HCT116 (cell line): Measurements from ENCODE around the gene LY9. TPM values are rescaled to one million over a fixed set of nuclear protein-coding genes. Genes with fewer than 3 reads are reported as not detected.

Experiments
- ATAC-seq: fragments of 200-7000 bp; cut with Tn5 transposase; 2 replicates; pipeline ENCODE4 v1.9.1; 2020; ENCODE audit warnings: mild to moderate bottlenecking, moderate library complexity
- BruUV-seq: library from RNA; stranded (reverse); fragments of 400-500 nt; replicated peaks from 2 replicates; lab custom pipeline; 2021; lab: Mats Ljungman, UMichigan
- CTCF ChIA-PET: fragments of 300-600 bp; sonication (Branson Sonifier 250); formaldehyde crosslinking; loops from one replicate; lab custom pipeline; 2021; ENCODE audit warnings: antibody characterized with exemption; lab: Charles Lee
- POLR2A ChIA-PET: fragments of 300-600, 350-600 bp; sonication (Branson Sonifier 250); formaldehyde crosslinking; loops from one replicate; lab custom pipeline; 2021; ENCODE audit warnings: antibody characterized with exemption; lab: Charles Lee
- RAD21 ChIA-PET, 2 experiments: fragments of 300-600 bp; sonication (Branson Sonifier 250); formaldehyde crosslinking; loops; one replicate each; lab custom pipeline; 2023; ENCODE audit warnings: low total read pairs in 2 of 2; ENCODE audit not compliant: uncharacterized antibody in 2 of 2, unreplicated experiment in 2 of 2, low non-redundant PET in 1 of 2; lab: Charles Lee
- DNase-seq: peaks from one replicate; pipeline ENCODE4 v3.0.0-alpha.2; 2010; ENCODE audit warnings: low read depth, low spot score
- H2AFZ ChIP-seq: fragments of 200-600 bp; shearing (Covaris generic), sonication (generic); 2 replicates; pipeline ENCODE4 v1.6.1; 2017; ENCODE audit warnings: low read depth, mixed run types, mixed read lengths, antibody characterized with exemption, low read length; ENCODE audit not compliant: poor library complexity, severe bottlenecking
- H3K27ac ChIP-seq: 2 replicates; pipeline ENCODE4 v1.5.1; 2012; ENCODE audit warnings: low read depth, low read length
- H3K27me3 ChIP-seq: fragments of 200-600 bp; sonication (generic); 2 replicates; pipeline ENCODE4 v1.6.1; 2016; ENCODE audit warnings: mixed run types, low read length, mixed read lengths; ENCODE audit not compliant: insufficient read depth
- H3K36me3 ChIP-seq, 2 experiments: fragments of 200-500 bp in 1 of 2; fragments of 200-600 bp in 1 of 2; sonication (Bioruptor generic) in 1 of 2; sonication (generic) in 1 of 2; 2 replicates each; pipeline versions ENCODE4 v1.5.1 to v1.6.1; 2014 to 2016; ENCODE audit warnings: low read length in 2 of 2, inconsistent platforms in 1 of 2, mixed read lengths in 1 of 2, mixed run types in 1 of 2; ENCODE audit not compliant: insufficient read depth in 2 of 2, control insufficient read depth in 1 of 2
- H3K4me1 ChIP-seq, 2 experiments: fragments of 200-600 bp in 1 of 2; sonication (generic) in 1 of 2; 2 replicates each; pipeline versions ENCODE4 v1.5.1 to v1.6.1; 2012 to 2017; ENCODE audit warnings: low read length in 2 of 2, inconsistent platforms in 1 of 2, mild to moderate bottlenecking in 1 of 2, mixed read lengths in 1 of 2, mixed run types in 1 of 2, moderate library complexity in 1 of 2; ENCODE audit not compliant: insufficient read depth in 2 of 2, control insufficient read depth in 1 of 2
- H3K4me2 ChIP-seq: fragments of 200-600 bp; sonication (generic); 2 replicates; pipeline ENCODE4 v1.6.1; 2017; ENCODE audit warnings: mixed run types, low read length, mixed read lengths
- H3K4me3 ChIP-seq, 2 experiments: fragments of 200-600 bp in 1 of 2; sonication (generic) in 1 of 2; replicated peaks in 1 of 2; 2 replicates each; pipeline ENCODE4 v1.5.1; 2011 to 2016; ENCODE audit warnings: low read length in 2 of 2, control low read depth in 1 of 2, low read depth in 1 of 2, mild to moderate bottlenecking in 1 of 2, mixed read lengths in 1 of 2, mixed run types in 1 of 2
- H3K79me2 ChIP-seq: fragments of 200-600 bp; sonication (generic); 2 replicates; pipeline ENCODE4 v1.6.1; 2017; ENCODE audit warnings: mild to moderate bottlenecking, mixed run types, low read length, moderate library complexity, mixed read lengths; ENCODE audit not compliant: insufficient read depth
- H3K9ac ChIP-seq: fragments of 200-600 bp; sonication (generic); 2 replicates; pipeline ENCODE4 v1.6.1; 2016; ENCODE audit warnings: low read length, mixed read lengths
- H3K9me2 ChIP-seq: fragments of 200-600 bp; sonication (generic), shearing (Covaris generic); 2 replicates; pipeline ENCODE4 v1.6.1; 2017; ENCODE audit warnings: mixed run types, mild to moderate bottlenecking, moderate library complexity; ENCODE audit not compliant: insufficient read depth
- H3K9me3 ChIP-seq, 2 experiments: fragments of 200-500 bp in 1 of 2; fragments of 200-600 bp in 1 of 2; sonication (Bioruptor generic) in 1 of 2; sonication (generic) in 1 of 2; 2 replicates each; pipeline ENCODE4 v1.6.1; 2014 to 2017; ENCODE audit warnings: low read length in 2 of 2, mixed read lengths in 2 of 2, inconsistent platforms in 1 of 2, low read depth in 1 of 2, mild to moderate bottlenecking in 1 of 2, mixed run types in 1 of 2, moderate library complexity in 1 of 2; ENCODE audit not compliant: control insufficient read depth in 1 of 2, insufficient read depth in 1 of 2
- H4K20me1 ChIP-seq: fragments of 200-600 bp; sonication (generic), shearing (Covaris generic); 2 replicates; pipeline ENCODE4 v1.6.1; 2017; ENCODE audit warnings: mixed run types, mild to moderate bottlenecking, moderate library complexity; ENCODE audit not compliant: insufficient read depth
- CBX3 ChIP-seq: IDR thresholded peaks from 2 replicates; pipeline ENCODE4 v1.6.1; 2012; ENCODE audit warnings: low read depth
- CEBPB ChIP-seq: IDR thresholded peaks from 2 replicates; pipeline ENCODE4 v1.6.1; 2012; ENCODE audit warnings: low read depth
- CTCF ChIP-seq, 3 experiments: fragments of 200-600 bp in 1 of 3; sonication (generic) in 1 of 3; IDR thresholded peaks in 2 of 3; conservative IDR thresholded peaks in 1 of 3; 2 replicates each; pipeline ENCODE4 v1.5.1; 2012 to 2017; ENCODE audit warnings: low read depth in 2 of 3, low read length in 2 of 3, antibody characterized with exemption in 1 of 3, borderline replicate concordance in 1 of 3, control low read depth in 1 of 3, mild to moderate bottlenecking in 1 of 3, mixed read lengths in 1 of 3, mixed run types in 1 of 3, moderate library complexity in 1 of 3; ENCODE audit not compliant: insufficient read depth in 1 of 3
- EGR1 ChIP-seq: IDR thresholded peaks from 2 replicates; pipeline ENCODE4 v1.6.1; 2012; ENCODE audit warnings: low read depth
- ELF1 ChIP-seq: IDR thresholded peaks from 2 replicates; pipeline ENCODE4 v1.6.1; 2012; ENCODE audit warnings: low read depth, borderline replicate concordance
- EZH2phosphoT487 ChIP-seq: fragments of 200-600 bp; IDR thresholded peaks from 2 replicates; pipeline ENCODE4 v1.6.1; 2018; ENCODE audit warnings: antibody characterized with exemption, borderline replicate concordance
- FOSL1 ChIP-seq: IDR thresholded peaks from 2 replicates; pipeline ENCODE4 v1.6.1; 2012; ENCODE audit warnings: low read depth
- JUND ChIP-seq: IDR thresholded peaks from 2 replicates; pipeline ENCODE4 v1.6.1; 2012
- MAX ChIP-seq: IDR thresholded peaks from 2 replicates; pipeline ENCODE4 v1.6.1; 2012
- POLR2A ChIP-seq: IDR thresholded peaks from 2 replicates; pipeline ENCODE4 v1.7.0; 2011; ENCODE audit warnings: borderline replicate concordance; ENCODE audit not compliant: insufficient read depth, insufficient read length; ENCODE audit errors: extremely low read depth
- POLR2AphosphoS5 ChIP-seq: IDR thresholded peaks from 2 replicates; pipeline ENCODE4 v1.6.1; 2011; ENCODE audit warnings: mild to moderate bottlenecking, low read depth, low read length, moderate library complexity
- RAD21 ChIP-seq: IDR thresholded peaks from 2 replicates; pipeline ENCODE4 v1.6.1; 2012; ENCODE audit warnings: low read depth, mild to moderate bottlenecking
- SIN3A ChIP-seq: IDR thresholded peaks from 2 replicates; pipeline ENCODE4 v1.6.1; 2012; ENCODE audit warnings: low read depth
- SP1 ChIP-seq: IDR thresholded peaks from 2 replicates; pipeline ENCODE4 v1.6.1; 2012; ENCODE audit warnings: low read depth
- SRF ChIP-seq: IDR thresholded peaks from 2 replicates; pipeline ENCODE4 v1.6.1; 2012; ENCODE audit warnings: low read depth
- TCF7L2 ChIP-seq: IDR thresholded peaks from 2 replicates; pipeline ENCODE4 v1.7.0; 2011; ENCODE audit warnings: borderline replicate concordance, inconsistent platforms; ENCODE audit not compliant: insufficient read depth, insufficient read length; ENCODE audit errors: extremely low read depth
- ZFX ChIP-seq: fragments of 450-650 bp; IDR thresholded peaks from 2 replicates; pipeline ENCODE4 v1.6.1; 2017
- intact Hi-C: fragments of 100-400 bp; cut with micrococcal nuclease; formaldehyde crosslinking; loops from 2 replicates; pipeline ENCODE4 v1.10.0; 2022
- total RNA-seq: library from RNA; stranded (reverse); gene quantifications from one replicate; pipeline ENCODE4 v1.2.1, GENCODE V29; 2021; ENCODE audit not compliant: unreplicated experiment
- TF ChIP-seq, protein P1 (sequence below): IDR thresholded peaks from 2 replicates; pipeline ENCODE4 v1.6.1; 2011; ENCODE audit warnings: mild to moderate bottlenecking, low read length, moderate library complexity; ENCODE audit not compliant: insufficient replicate concordance; ENCODE audit errors: extremely low read depth

LY9 gene
- total RNA-seq, 1 experiment from 2014 or later, result 0.22 TPM

DNA sequence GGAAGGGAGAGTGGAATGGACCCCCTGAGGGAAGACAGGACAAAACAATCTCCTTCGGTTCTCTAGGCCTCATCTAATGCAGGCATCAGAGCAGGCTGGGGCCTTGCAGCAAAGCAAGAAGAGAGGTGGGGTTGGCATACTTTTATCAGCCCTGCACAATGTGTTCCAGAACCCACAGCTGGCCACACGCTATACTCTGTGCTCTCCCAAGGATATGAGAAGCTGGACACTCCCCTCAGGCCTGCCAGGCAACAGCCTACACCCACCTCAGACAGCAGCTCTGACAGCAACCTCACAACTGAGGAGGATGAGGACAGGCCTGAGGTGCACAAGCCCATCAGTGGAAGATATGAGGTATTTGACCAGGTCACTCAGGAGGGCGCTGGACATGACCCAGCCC is 27.3 kb downstream of the LY9 start (continued):
- no peak for TF ChIP-seq SP1
- TF ChIP-seq JUND, result no peak
- TF ChIP-seq POLR2AphosphoS5, result no peak
- no peak for TF ChIP-seq FOSL1
- no peak for TF ChIP-seq EGR1
- no peak for TF ChIP-seq CBX3

GRCh38 chr1:160826546-160826945 is 30.6 kb downstream of the LY9 start:
- intact Hi-C loops, result no loop called here
- Histone ChIP-seq H3K9me3 (no peaks in the 10 kb centered on the region), H3K27ac (no peak overlapping the region), H3K79me2 (no peaks in the 10 kb centered on the region), H2AFZ (no peak overlapping the region), H3K9ac (no peak overlapping the region), H3K27me3 (no peaks in the 10 kb centered on the region; the same call in 1 of the 2 replicates), H3K4me3 (no peak overlapping the region), H4K20me1 (no peaks in the 10 kb centered on the region), H3K36me3 (no peaks in the 10 kb centered on the region), H3K9me2 (no peaks in the 10 kb centered on the region), H3K4me1 (0 out of 4 replicates have a peak, but pooled peaks cover 0 to 3% of the 10 kb centered on the region in 2 experiments), H3K4me2 (no peak overlapping the region)
- no TSS peak for BruUV-seq
- ChIA-PET RAD21 (no interaction called here), POLR2A (no interaction called here), CTCF (no interaction called here)
- no peak for DNase-seq
- no peak for TF ChIP-seq SIN3A
- TF ChIP-seq RAD21, result no peak
- TF ChIP-seq EGR1, result no peak
- no peak for TF ChIP-seq EZH2phosphoT487
- TF ChIP-seq MAX, result no peak
- no peak for TF ChIP-seq SRF
- no peak for TF ChIP-seq POLR2A
- TF ChIP-seq TCF7L2, result no peak
- TF ChIP-seq, protein P1, sequence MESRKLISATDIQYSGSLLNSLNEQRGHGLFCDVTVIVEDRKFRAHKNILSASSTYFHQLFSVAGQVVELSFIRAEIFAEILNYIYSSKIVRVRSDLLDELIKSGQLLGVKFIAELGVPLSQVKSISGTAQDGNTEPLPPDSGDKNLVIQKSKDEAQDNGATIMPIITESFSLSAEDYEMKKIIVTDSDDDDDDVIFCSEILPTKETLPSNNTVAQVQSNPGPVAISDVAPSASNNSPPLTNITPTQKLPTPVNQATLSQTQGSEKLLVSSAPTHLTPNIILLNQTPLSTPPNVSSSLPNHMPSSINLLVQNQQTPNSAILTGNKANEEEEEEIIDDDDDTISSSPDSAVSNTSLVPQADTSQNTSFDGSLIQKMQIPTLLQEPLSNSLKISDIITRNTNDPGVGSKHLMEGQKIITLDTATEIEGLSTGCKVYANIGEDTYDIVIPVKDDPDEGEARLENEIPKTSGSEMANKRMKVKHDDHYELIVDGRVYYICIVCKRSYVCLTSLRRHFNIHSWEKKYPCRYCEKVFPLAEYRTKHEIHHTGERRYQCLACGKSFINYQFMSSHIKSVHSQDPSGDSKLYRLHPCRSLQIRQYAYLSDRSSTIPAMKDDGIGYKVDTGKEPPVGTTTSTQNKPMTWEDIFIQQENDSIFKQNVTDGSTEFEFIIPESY, result no peak
- no peak for TF ChIP-seq JUND
- no peak for TF ChIP-seq ELF1
- no peak for TF ChIP-seq ZFX
- TF ChIP-seq CEBPB, result no peak
- no peak for TF ChIP-seq CTCF (IDR thresholded peaks at IDR 0.05 in 2 of 3, conservative IDR thresholded peaks at IDR 0.05 in 1 of 3; ENCODE audit: borderline replicate concordance in 1 of 3, insufficient read depth in 1 of 3, low read depth in 2 of 3, low read length in 2 of 3)
- TF ChIP-seq CBX3, result no peak
- ATAC-seq, result no peak
